Endometrium (tissue), 2 donors: ENCODE data around the gene RPAP3.

Experiments
- FAIRE-seq: peaks from 2 replicates; lab custom pipeline; 2012; peaks lifted over from hg19 to GRCh38; lab: Jason Lieb, UNC
- donor health status: control.
- donor health status: control.

Gene RPAP3

DNA sequence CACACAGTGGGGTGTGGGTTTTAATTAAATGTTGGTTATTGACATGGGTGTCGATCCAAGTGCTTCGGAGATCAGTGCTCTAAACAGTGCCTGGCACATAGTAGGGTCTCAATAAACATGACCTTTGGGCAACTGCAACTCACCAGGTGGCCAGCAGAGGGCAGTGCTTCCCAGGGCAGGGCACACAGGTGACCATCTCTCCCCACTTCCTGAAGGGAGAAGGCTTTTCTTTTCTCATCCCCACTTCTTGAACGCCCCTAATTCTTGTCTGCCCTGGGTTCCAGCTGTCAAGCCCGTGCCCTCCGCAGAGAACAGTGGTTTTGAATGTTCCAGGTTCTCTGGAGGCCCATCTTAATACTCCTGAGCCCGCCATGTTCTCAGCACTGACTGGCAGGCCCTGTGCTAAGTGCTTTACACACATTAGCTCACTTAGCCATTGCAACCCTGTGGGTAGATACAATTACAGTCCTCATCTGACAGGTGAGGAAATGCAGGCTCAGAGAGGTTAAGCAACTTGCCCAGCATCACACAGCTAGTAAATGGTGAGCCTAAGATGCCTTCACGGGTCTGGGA, 36.5 kb upstream of the RPAP3 start:
- FAIRE-seq = no peak

DNA sequence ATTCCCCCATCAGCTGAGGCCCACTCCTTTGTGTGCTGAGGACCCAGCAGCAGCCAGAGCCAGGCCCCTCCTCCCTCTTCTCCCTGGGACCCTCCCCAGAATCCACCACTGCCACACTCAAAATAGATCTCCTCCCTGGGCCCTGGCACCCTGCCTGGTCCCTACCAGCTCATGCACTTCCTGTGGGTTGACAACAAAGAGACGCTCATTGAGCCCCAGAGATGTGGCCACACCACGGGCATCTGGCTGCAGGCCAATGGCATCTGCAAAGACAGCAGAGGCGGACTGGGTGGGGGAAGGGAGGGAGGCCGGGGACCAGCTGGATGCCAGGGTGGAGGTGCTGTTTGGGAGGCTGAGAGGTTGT, 35.5 kb upstream of the RPAP3 start:
- FAIRE-seq = no peak

DNA sequence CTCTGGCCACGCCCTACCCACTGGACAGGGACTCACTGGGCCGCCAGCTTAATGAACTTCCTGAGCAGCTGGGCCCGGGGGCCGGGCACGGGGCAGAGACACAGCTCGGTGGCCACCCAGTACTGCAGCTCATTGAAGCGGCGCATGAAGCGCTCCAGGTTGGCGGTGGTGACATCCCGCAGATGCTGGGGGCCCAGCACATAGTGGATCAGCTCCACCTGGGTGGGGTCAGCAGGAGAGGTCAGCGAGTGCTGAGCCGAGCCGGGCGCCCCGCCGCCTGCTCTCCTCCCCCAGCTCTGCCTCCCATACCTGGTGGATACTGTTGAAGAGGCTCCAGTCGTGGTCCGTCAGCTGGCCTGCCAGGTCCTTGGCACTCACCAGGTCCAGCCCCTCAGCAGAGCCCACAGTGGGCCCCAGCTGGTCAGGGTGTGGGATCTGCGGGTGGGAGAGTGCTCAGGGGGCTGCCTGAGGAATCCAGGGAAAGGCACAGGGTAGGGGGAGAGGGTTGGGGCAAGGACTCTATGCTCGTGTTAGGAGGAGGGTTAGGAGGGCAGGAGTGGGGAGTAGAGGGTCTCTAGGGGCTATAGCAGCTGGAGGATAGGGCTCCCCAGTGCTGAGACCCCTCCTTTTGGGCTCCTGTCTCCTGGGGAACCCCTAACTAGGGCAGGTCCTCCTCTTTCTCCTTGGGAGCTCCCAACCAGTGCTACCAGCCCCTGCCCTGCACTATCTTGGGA, 34.9 kb upstream of the RPAP3 start:
- FAIRE-seq = no peak

DNA sequence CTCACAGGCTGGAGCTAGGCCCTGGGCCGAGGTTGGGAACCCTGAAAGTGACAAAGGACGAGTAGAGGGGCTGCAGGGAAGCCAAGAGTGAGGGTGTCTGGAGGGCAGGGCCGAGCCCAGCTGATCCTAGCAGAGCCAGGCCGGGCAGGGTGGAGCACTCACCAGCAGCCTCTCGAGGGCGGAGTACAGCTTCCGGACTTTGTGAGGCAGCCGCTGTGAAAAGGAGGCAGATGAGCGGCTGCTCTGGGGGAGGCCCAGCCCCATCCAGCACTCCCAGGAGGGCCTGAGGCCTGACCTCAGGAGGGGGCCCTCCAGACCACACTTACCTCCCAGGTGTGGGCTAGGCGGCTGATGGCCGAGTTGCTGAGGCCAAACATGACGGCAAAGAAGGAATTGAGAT, 34.1 kb upstream of the RPAP3 start:
- FAIRE-seq = no peak

DNA sequence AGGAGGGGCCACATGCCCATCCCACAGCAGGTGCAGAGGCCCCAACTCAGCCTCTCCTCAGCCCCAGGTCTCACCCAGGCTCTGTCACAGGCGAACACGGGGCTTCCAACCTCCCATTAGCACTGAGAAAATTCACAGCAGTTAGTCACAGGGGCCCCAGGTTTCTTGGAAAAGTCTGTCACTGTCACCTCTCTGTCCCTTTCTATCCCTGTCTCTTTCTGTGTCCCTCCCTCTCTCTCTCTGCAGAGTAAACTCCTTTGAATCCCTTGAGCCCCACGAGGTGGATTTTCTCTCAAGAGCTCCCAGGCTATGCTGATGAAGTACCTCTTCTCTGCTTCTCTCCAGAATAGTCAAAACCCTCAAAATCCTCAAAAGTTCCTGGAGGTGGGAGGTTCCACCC, 33.5 kb upstream of the RPAP3 start:
- no peak for FAIRE-seq

DNA sequence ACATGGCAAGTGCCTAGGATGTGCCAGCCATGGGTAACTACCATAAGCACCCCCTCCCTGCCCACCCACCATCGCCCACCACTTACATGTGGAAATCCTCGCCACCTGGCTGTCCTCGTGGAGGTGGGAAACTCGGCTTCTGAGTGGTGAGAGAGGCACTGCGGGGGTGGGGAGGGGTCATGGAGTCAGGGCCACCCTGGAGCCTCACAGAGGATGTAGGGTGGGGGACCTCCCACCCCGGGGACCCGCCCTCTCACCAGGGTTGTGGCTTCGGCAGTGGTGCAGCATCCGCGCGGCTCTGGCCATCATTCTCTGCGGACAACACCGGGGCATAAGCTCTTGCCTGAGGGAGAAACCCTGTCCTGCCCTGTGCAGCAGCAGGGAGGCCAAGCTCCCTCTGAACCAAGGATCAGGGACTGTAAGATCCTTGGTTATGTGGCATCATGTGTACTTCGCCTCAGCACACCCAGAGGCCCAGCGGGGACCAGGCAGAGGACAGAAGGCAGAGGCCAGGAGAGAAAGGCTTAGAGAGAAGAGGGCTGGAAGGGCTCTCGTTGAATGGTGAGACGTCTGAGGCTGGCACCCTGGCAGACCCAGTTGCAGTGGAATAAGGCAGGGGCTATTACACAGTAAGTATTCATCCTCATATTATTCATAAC, 32.2 kb upstream of the RPAP3 start:
- no peak for FAIRE-seq

DNA sequence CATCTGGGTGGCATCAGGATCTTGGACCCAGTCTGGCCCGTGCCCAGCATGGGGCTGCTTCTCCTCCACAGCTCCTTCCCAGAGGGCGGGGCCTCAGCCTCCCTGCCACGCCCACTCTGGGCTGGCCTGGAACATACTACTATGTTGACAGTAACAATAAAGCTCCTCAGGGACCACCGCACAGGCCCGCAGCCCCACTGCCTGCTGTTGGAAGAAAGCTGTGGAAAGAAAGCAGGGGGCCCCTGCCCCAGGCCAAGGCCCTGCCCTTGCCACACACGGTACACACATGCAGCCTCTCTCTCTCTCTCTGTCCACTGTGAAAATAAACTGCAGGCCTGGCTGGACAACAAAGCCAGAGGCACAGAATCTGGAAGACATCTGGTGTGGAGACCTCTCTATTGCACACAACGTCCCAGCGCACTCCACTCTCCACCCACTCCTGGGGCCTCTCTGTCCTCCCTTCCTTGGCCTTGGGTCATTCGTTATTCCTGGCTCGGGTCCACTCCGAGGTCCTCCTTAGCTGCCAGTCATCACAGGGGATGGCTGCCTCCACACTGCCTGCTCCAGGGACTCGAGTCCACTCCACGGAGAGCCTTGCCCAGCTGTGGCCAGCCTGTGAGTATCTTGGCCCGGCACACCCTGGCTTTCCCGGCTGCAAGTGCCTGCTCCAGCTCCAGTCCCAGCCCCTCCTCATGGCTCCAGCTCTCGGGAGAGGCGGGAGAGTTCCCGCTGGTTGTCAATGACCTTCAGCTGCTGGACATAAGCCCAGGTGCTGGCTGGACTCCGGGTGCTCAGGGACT, 31.2 kb upstream of the RPAP3 start:
- no peak for FAIRE-seq

DNA sequence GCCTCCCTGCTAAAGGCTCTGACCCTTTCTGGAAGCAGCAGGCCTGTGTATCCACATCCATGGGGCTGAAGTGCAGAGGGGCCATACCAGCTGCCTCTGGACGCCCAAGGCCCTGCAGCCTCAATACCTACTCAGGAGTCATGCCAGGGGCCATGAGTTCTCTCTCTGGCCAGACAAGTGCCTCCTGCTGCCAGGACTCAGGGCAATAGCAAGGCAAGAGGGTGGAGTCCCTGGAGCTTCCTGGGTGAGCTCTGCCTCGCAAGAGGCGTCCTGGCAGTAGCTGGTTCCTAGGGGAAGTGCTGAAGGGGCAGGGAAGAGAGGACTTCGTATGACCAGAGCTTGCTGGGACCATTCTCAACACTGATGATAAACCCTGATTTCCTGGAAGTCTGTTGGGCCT, 30.4 kb upstream of the RPAP3 start:
- no peak for FAIRE-seq

DNA sequence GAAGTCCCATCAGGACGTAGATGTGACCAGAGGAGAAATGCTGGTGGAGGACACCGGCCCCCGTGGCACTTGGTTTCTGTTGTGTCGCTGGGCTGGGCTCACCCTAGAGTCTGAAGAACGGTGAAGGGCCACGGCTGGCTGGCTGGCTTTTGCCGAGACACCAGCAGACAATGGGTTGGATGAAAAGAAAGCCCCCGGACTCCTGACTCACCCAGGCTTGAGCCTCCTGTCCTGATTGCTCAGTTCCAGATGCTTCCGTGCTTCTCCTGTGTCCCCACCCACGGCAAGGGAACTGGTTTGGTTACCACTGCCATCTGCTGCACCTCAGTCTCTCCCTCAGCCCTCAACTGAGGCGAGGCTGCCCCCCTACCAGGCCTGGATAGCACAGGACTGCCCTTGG, 29.8 kb upstream of the RPAP3 start:
- no peak for FAIRE-seq

DNA sequence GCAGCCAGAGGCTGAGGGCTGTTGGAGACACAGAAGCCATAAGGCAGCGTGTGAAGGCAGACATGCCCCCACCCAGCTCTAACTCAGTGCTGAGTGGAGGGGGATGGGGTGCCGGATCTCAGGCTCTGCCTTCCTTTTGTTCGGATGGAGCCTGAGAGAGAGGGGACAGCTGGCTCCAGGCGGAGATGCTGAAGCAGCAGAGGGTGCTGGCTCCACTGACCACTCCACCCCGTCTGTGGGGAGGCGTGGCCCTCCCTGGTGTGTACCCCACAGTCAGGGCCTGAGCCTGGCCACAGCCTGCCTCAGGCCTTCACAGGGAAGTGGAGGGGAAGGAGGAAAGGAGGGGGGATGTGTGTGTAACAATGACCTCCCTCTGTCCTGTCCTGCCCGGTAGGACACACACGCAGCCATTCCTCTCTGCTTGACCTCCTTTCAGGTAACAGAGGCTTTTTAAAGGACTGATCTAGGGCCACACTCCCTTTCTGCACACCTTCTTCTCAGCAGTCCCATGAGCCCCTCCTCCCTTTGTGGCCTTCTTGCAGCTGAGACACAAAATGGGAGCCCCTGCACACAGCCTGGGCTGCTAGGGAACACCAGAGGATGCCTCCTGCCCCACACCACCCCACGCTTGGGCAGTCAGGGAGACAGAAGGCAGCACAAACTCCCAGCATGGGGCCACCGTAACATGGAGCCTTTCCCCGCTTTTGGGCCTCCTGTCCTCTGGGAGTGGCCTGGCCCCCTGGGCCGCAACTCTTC, 29.1 kb upstream of the RPAP3 start:
- no peak for FAIRE-seq

DNA sequence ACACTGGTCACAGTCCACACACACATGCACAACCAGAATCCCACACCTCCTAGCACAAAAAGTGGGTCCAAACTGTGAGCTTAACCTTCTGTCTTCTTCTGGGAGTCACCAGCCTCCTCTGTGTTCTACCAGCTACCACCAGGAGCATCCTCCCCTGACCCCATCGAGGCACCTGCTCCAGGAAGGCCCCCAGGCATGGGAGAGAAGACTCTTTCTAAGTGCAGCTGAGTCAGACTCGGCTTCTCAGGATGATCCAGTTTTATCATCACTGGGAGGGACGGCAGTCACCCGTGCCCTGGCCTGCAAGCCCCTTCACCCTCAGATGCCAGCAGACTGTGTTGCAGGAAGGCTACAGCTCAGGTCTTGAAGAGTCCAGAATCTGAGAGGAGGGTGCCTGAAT, 27.3 kb upstream of the RPAP3 start:
- FAIRE-seq = no peak

DNA sequence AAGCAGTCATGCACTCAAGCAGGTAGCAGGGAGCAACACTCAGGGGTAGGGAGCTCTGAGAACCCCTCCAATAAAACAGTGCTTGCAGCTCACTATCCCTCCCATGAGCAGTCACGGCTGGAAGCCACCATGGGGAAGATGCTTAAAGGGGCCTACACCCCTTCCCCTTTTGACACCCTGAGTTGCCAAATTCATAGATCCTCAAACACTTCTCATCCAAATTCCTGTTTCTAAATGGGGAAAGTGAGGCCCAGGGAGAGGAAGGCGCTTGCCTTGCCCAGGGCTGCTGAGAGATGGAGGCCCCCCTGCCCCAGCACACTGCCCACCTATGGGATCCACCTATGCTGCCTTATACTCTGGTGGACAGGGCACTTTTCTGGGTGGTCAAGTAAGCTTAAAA, 26.7 kb upstream of the RPAP3 start:
- no peak for FAIRE-seq

DNA sequence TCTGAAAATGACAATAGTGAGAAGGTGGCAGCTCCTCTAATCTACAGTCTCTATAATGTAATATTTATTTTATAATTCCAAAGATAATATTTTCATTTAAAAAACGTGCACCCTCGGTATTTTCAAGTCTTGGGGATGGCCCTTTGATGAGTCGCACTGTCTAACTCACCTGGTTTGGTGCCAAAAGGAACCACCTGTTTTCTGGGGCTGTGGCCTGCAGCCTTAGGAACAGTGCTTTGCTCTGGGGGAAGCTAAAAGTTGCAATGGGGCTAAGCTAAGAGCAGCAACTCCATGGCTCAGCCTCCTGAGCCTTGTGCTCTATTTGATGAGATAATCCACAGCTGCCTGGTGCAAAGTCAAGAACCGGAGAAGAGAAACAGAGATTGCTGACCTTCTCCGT, 25.9 kb upstream of the RPAP3 start:
- FAIRE-seq = no peak

DNA sequence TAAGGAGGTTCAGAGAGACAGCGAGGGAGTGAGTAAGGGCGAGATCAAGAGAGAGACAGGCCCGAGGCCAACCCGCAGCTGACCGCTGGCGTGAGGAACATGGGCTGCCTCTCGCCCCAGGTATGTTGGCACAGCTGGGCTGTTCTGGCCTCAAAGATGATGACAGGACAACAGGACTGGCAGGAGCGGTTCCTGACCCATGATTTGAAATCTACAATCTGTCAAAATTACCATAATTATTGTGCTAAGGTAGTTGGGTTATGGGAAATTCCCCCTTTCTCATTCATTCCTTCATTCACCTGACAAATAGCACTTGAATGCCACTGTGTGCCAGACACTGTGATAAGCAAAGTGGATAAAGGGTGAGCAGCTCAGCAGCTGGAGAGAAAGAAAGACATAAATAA, 24.5 kb upstream of the RPAP3 start:
- no peak for FAIRE-seq

DNA sequence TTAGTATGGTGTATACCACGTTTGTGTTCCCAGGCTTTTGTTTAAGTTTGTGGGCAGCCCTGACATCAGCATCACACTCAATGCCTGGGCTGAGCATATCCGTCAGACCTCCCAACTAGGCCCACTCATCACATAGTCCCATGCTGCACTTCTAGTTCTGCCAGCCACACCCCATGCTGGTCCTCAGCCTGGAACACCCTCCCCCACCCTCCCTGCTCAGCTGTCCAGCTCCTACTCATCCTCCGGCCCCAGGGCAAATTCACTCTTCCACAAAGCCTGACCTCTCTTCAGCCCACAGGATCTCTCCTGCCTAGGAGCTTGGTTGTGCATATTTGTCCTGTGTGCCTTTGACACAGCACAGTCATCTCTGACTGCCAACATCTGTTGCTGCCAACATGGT, 23.4 kb upstream of the RPAP3 start:
- no peak for FAIRE-seq

DNA sequence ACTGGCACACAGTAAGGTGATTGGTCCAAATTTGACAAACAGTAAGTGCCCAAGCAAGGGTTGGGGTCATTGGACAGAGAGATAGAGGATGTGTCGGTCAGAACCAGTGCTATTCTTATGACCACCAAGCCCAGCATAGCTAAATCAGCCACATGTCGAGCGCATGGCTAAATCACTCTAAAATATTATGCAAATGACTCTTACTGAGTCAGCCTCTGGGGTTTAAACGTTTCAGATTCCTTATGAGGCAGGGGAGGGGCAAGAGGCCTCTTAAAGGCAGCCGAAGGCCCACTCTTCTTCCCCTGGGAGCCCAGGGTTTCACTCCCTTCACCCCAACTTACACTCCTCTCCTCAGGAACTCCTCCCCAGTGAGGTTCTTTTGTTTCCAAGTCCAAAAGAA, 20.1 kb upstream of the RPAP3 start:
- FAIRE-seq = no peak

DNA sequence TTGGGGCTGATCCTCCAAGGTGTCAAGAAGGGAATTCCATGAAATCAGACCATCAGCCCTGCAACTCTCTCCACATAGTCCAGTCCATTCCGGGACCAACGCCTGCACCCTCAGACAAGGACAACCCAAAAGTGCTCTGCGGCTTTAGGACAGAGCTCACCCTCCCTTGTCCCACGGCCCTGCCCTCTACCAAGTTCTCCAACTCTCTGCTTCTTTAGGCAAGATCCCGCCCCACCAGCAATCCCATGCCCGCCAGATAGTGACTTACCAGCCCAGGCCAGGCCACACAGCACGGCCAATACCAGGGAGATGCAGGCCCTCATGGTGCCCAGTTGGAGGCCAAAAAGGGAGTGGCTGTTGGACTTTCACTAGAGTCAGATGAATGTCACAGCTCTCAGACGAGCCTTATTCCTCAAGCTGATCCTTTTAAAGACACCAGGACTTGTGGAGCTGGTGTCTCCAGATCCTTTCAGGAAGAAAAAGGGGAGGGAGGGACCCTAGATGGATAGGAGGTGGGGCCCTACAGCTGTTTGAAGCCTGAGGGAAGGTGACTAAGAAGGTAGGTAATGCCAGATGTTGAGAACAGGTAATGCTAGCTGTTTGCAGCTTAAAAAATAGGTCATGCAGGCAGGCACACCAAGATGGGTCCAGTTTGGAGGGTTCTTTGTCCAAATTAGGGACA, 19.4 kb upstream of the RPAP3 start, which contains the start of gene ENDOU:
Gene ENDOU, minus strand, starts transcription at position 400 of the 682 bp plus-strand sequence. Its CDS starts 77 bp downstream, at position 323.
- no peak for FAIRE-seq

DNA sequence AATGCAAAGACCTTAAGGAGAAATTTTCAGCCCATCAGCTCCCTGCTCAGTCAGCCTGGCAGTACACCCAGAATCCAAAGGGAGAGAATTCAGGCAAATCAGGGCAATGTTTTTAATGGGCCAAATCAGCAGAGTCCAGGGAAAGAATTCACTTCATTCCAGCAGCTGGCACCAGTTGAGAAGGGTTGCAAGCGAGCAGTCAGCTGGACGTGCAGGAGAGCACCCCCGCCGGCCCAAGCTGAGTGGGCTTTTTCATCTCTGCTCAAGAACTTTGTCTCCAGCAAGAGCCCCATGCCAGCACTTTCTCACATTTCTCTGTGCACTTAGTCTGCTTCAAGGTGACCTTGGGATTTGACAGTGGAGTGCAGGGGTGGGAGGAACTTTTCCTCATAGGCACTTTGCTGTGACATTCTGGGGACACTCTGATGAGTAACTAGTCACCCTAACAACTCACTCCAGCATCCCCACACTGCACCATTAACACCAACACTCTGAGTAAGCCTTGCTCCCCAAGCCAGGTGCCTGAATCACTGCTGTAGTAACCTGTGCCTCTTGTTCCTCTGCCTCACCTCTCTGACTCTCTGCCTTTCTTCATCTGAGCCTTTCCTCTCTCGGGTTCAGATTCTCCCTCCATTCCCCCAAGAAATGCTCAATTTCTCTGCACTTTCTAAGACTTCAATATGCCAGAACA, 17.3 kb upstream of the RPAP3 start:
- no peak for FAIRE-seq

DNA sequence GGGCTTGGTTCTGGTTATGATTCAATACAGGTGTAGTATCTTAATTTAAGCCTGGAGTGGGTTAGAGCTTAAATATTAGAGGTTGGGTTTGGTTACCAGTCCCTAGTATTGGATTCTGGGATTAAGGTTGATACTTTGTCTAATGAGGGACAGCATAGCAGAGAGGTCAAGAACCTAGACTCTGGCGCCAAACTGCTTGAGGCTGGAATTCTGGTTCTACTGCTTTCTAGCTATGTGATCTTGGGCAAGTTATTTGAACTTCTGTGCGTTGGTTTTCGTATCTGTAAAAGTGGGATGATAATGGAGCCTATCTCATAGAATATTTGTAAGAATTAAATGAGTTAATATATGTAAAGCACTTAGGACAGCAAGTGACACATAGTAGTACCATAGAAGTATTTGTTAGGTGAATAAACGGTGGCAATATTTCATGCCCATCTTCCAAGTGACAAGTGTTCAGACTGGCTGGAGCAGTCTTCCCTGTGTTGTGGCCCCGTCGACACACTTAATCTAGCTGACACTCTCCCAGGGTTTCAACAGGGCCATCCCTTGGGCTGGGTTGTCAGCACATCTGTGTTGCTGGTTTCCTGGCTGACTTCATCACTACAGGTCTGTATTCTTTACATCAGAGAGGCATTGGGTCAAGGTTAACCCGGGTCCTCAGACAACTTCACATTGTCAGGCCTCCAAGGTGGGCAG, 16.5 kb upstream of the RPAP3 start:
- FAIRE-seq = no peak

DNA sequence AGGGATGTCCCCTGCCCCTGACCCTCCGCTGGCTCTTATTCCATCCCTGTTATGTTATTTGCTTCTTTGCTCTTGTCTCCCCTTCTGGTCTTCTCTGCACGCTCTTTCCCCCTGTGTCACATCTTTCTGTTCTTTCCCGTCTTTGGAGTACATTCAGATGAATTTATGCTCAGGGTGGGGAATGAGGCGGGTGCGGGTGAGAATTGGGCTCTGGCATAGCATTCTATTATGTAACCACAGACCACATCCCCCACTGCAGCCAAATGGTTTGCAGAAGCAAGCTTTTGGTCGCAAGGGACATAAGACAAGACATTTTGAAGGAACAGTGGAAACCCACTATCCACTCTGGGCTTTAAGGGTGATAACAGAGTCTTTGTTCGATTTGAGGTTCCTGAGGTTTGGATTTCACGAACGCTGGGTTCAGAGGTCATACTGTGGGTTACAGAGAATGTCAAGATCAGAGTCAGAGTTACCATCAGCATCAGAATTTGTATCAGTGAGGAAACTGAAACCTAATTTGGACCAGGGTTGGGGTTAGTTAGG, 15.7 kb upstream of the RPAP3 start:
- FAIRE-seq = no peak
